ENCODE data around the gene TMEM184A. TPM values are rescaled to one million over a fixed set of nuclear protein-coding genes. Genes with fewer than 3 reads are reported as not detected.

TMEM184A gene
- total and polyA plus RNA-seq, 2 of the 13 experiments (the other 11 are each of a cell fraction or from before 2014, with no cell fraction given): 9.5 to 20.4 TPM

GRCh38 chr7:1569833-1570632, 14.0 kb upstream of the TMEM184A start, which contains the start of gene PSMG3 (continued):
- TF ChIP-seq ZNF580 (CRISPR knock-in tag; IDR thresholded peaks at IDR 0.05; ENCODE audit: borderline replicate concordance, low read depth) (no peak; the same call in 1 of the 2 replicates), ZFP36L2 (CRISPR knock-in tag; IDR thresholded peaks at IDR 0.05) (no peak), ZNF775 (CRISPR knock-in tag; IDR thresholded peaks at IDR 0.05; ENCODE audit: borderline replicate concordance) (no peak), AHR (CRISPR knock-in tag; IDR thresholded peaks at IDR 0.05) (no peak; the same call in 1 of the 2 replicates), ZNF260 (CRISPR knock-in tag; IDR thresholded peaks at IDR 0.05; ENCODE audit: borderline replicate concordance, low read depth) (no peak), ELK4 (CRISPR knock-in tag; IDR thresholded peaks at IDR 0.05; ENCODE audit: borderline replicate concordance) (no peak), BHLHE40 (IDR thresholded peaks at IDR 0.05; ENCODE audit: low read length) (no peak; the same call in 1 of the 2 replicates), RAD21 (CRISPR knock-in tag; IDR thresholded peaks at IDR 0.05) (peak; percentile 69; the same call in 1 of the 2 replicates), IKZF4 (CRISPR knock-in tag; IDR thresholded peaks at IDR 0.05; ENCODE audit: borderline replicate concordance, low read depth, not compliant biosample characterization) (no peak), ZNF713 (CRISPR knock-in tag; IDR thresholded peaks at IDR 0.05) (no peak), MED13 (CRISPR knock-in tag; IDR thresholded peaks at IDR 0.05) (no peak), MAFF (IDR thresholded peaks at IDR 0.05; ENCODE audit: low read depth, low read length) (no peak), ZNF256 (CRISPR knock-in tag; conservative IDR thresholded peaks at IDR 0.05) (no peak), ZFX (CRISPR knock-in tag; IDR thresholded peaks at IDR 0.05; ENCODE audit: low read depth) (peak; percentile 86), FOSL2 (CRISPR knock-in tag; IDR thresholded peaks at IDR 0.05) (no peak), SOX5 (CRISPR knock-in tag; IDR thresholded peaks at IDR 0.05; ENCODE audit: borderline replicate concordance) (peak; percentile 14; the same call in 1 of the 2 replicates), ZKSCAN1 (IDR thresholded peaks at IDR 0.05; ENCODE audit: low read length) (no peak), DR1 (CRISPR knock-in tag; IDR thresholded peaks at IDR 0.05) (peak; percentile 68), BRD4 (CRISPR knock-in tag; IDR thresholded peaks at IDR 0.05) (peak; percentile 69; the same call in 1 of the 2 replicates), TSC22D2 (CRISPR knock-in tag; IDR thresholded peaks at IDR 0.05; ENCODE audit: borderline replicate concordance) (peak; percentile 82; the same call in 1 of the 2 replicates), ZNF275 (CRISPR knock-in tag; IDR thresholded peaks at IDR 0.05; ENCODE audit: borderline replicate concordance) (no peak; the same call in 1 of the 2 replicates), ZNF660 (CRISPR knock-in tag; IDR thresholded peaks at IDR 0.05; ENCODE audit: borderline replicate concordance, low read depth) (no peak), ZNF558 (CRISPR knock-in tag; IDR thresholded peaks at IDR 0.05; ENCODE audit: borderline replicate concordance) (no peak), ZNF777 (CRISPR knock-in tag; IDR thresholded peaks at IDR 0.05) (peak; percentile 14; the same call in 1 of the 2 replicates), MIXL1 (CRISPR knock-in tag; IDR thresholded peaks at IDR 0.05) (no peak; the same call in 1 of the 2 replicates), GTF3A (CRISPR knock-in tag; conservative IDR thresholded peaks at IDR 0.05) (no peak)
- TF ChIP-seq, protein P1, sequence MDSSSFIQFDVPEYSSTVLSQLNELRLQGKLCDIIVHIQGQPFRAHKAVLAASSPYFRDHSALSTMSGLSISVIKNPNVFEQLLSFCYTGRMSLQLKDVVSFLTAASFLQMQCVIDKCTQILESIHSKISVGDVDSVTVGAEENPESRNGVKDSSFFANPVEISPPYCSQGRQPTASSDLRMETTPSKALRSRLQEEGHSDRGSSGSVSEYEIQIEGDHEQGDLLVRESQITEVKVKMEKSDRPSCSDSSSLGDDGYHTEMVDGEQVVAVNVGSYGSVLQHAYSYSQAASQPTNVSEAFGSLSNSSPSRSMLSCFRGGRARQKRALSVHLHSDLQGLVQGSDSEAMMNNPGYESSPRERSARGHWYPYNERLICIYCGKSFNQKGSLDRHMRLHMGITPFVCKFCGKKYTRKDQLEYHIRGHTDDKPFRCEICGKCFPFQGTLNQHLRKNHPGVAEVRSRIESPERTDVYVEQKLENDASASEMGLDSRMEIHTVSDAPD (CRISPR knock-in tag; IDR thresholded peaks at IDR 0.05): no peak

All from HepG2 (cell line).